ENCODE measurements around the gene CPOX. TPM values are rescaled to one million over a fixed set of nuclear protein-coding genes. Genes with fewer than 3 reads are reported as not detected.
A peak's percentile ranks its signal among the peaks of the same experiment; 100 is the strongest.

Gene CPOX
- total RNA-seq, 2 donors from 2014 or later = 14.0 to 40.8 TPM

GRCh38 chr3:98600412-98601095 lies 7.1 kb upstream of the CPOX start:
- no peaks in the 10 kb centered on the region for H3K27me3 ChIP-seq (replicated peaks; ENCODE audit: insufficient read depth)
- no peak for DNase-seq (ENCODE audit: low spot score)
- no peaks in the 10 kb centered on the region for H3K4me1 ChIP-seq (ENCODE audit: control insufficient read depth in 1 of 2, low read depth in 2 of 2)
- ATAC-seq (ENCODE audit: insufficient number of reproducible peaks, low FRiP score, low read depth) = no peak
- no peaks in the 10 kb centered on the region for H3K9me3 ChIP-seq
- no peak overlapping the region for H3K27ac ChIP-seq
- no peak for TF ChIP-seq CTCF (IDR thresholded peaks at IDR 0.05)
- no peak overlapping the region for H3K4me3 ChIP-seq
- H3K36me3 ChIP-seq = no peaks in the 10 kb centered on the region

GRCh38 chr3:98599647-98600411 lies 6.4 kb upstream of the CPOX start:
- Histone ChIP-seq H3K27ac (no peak overlapping the region), H3K36me3 (no peaks in the 10 kb centered on the region), H3K27me3 (replicated peaks; ENCODE audit: insufficient read depth) (no peaks in the 10 kb centered on the region), H3K9me3 (no peaks in the 10 kb centered on the region), H3K4me1 (ENCODE audit: control insufficient read depth in 1 of 2, low read depth in 2 of 2) (no peaks in the 10 kb centered on the region), H3K4me3 (no peak overlapping the region)
- DNase-seq (ENCODE audit: low spot score) = no peak
- no peak for ATAC-seq (ENCODE audit: insufficient number of reproducible peaks, low FRiP score, low read depth)
- TF ChIP-seq CTCF (IDR thresholded peaks at IDR 0.05) = no peak

GRCh38 chr3:98598492-98598891 lies 5.1 kb upstream of the CPOX start:
- Histone ChIP-seq H3K36me3 (no peaks in the 10 kb centered on the region), H3K4me1 (ENCODE audit: control insufficient read depth in 1 of 2, low read depth in 2 of 2) (no peaks in the 10 kb centered on the region), H3K9me3 (no peaks in the 10 kb centered on the region), H3K27ac (no peak overlapping the region), H3K27me3 (replicated peaks; ENCODE audit: insufficient read depth) (no peaks in the 10 kb centered on the region), H3K4me3 (no peak overlapping the region)
- no peak for ATAC-seq (ENCODE audit: insufficient number of reproducible peaks, low FRiP score, low read depth)
- DNase-seq (ENCODE audit: low spot score) = no peak
- no peak for TF ChIP-seq CTCF (IDR thresholded peaks at IDR 0.05)

GRCh38 chr3:98596541-98597500 lies 3.4 kb upstream of the CPOX start:
- ATAC-seq (ENCODE audit: insufficient number of reproducible peaks, low FRiP score, low read depth) = no peak
- no peak overlapping the region for H3K27ac ChIP-seq
- TF ChIP-seq CTCF (IDR thresholded peaks at IDR 0.05) = peak; percentile 84

GRCh38 chr3:98596087-98596486 lies 2.7 kb upstream of the CPOX start:
- no peak overlapping the region for H3K4me3 ChIP-seq
- TF ChIP-seq CTCF (IDR thresholded peaks at IDR 0.05) = no peak
- DNase-seq (ENCODE audit: low spot score) (no peak), ATAC-seq (ENCODE audit: insufficient number of reproducible peaks, low FRiP score, low read depth) (no peak)
- peaks cover 8 to 17% of the 10 kb centered on the region in 2 donors for H3K4me1 ChIP-seq (ENCODE audit: control insufficient read depth in 1 of 2, low read depth in 2 of 2)
- H3K36me3 ChIP-seq = no peaks in the 10 kb centered on the region
- no peaks in the 10 kb centered on the region for H3K27me3 ChIP-seq (replicated peaks; ENCODE audit: insufficient read depth)
- no peak overlapping the region for H3K27ac ChIP-seq
- no peaks in the 10 kb centered on the region for H3K9me3 ChIP-seq

More at GRCh38 chr3:98596541-98597500, 3.4 kb upstream of the CPOX start:
- H3K27me3 ChIP-seq (replicated peaks; ENCODE audit: insufficient read depth) = no peaks in the 10 kb centered on the region
- H3K9me3 ChIP-seq = no peaks in the 10 kb centered on the region
- H3K4me3 ChIP-seq = no peak overlapping the region
- no peak for DNase-seq (ENCODE audit: low spot score)
- peaks cover 8 to 10% of the 10 kb centered on the region in 2 donors for H3K4me1 ChIP-seq (ENCODE audit: control insufficient read depth in 1 of 2, low read depth in 2 of 2)
- no peaks in the 10 kb centered on the region for H3K36me3 ChIP-seq
